ENCODE measurements around the gene WNT7B.

Gene WNT7B

DNA sequence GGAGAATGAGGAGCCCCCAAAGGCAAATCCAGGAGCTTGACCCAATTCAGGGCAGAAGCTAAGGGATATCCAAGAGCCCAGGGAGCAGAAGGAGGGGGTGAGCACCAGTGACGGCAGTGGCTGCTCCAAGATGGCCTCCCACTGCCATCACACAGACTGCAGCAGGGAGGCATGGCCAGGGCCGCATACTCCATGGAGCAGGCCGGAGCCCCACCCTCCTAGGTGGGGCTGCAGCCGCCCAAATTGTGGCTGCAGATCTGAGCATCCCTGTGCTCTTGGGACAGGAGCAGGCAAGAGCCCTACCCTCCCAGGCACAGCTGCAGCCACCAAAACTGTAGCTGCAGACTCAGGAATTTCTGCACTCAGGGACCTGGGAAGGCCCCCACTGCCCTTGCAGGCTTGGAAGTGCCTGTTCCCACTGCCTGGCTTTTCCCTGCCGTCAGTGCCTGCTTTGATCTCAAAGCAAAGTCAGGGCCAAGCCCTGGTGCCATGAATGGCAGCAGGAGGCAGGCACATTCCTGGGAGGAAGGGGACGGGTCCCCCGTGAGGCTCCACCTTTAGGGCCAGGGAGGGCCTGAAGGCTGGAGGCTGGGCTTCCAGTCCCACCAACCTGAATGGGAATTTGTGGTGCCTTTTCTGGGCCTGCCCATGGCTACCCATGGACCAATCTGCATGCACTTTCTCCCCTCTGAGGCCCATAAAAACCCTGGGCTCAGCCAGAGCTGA lies 10.3 kb upstream of the WNT7B start:
- TF ChIP-seq, protein P1, sequence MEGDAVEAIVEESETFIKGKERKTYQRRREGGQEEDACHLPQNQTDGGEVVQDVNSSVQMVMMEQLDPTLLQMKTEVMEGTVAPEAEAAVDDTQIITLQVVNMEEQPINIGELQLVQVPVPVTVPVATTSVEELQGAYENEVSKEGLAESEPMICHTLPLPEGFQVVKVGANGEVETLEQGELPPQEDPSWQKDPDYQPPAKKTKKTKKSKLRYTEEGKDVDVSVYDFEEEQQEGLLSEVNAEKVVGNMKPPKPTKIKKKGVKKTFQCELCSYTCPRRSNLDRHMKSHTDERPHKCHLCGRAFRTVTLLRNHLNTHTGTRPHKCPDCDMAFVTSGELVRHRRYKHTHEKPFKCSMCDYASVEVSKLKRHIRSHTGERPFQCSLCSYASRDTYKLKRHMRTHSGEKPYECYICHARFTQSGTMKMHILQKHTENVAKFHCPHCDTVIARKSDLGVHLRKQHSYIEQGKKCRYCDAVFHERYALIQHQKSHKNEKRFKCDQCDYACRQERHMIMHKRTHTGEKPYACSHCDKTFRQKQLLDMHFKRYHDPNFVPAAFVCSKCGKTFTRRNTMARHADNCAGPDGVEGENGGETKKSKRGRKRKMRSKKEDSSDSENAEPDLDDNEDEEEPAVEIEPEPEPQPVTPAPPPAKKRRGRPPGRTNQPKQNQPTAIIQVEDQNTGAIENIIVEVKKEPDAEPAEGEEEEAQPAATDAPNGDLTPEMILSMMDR (IDR thresholded peaks at IDR 0.05), result no peak
- peaks cover 17% of the 10 kb centered on the region for H3K4me1 Mint-ChIP-seq
- H3K9me3 Mint-ChIP-seq, result peaks cover 10% of the 10 kb centered on the region
- DNase-seq, result no peak
- H3K27me3 Mint-ChIP-seq (ENCODE audit: low read depth, poor library complexity), result peaks cover 18% of the 10 kb centered on the region
- no peaks in the 10 kb centered on the region for H3K36me3 Mint-ChIP-seq (ENCODE audit: low read depth)
- H3K4me3 Mint-ChIP-seq, result no peak overlapping the region
- no peak overlapping the region for H3K27ac Mint-ChIP-seq

- TF ChIP-seq, protein P1 (IDR thresholded peaks at IDR 0.05), result no peak
- Mint-ChIP-seq H3K4me3 (no peak overlapping the region), H3K9me3 (peaks cover 10% of the 10 kb centered on the region), H3K4me1 (peaks cover 17% of the 10 kb centered on the region), H3K27me3 (ENCODE audit: low read depth, poor library complexity) (peaks cover 12% of the 10 kb centered on the region), H3K27ac (no peak overlapping the region), H3K36me3 (ENCODE audit: low read depth) (no peaks in the 10 kb centered on the region)
- DNase-seq, result no peak
These were observed 7.5 kb upstream of the WNT7B start for GRCh38 chr22:45984316-45984916.

- TF ChIP-seq, protein P1 (IDR thresholded peaks at IDR 0.05), result no peak
- peaks cover 17% of the 10 kb centered on the region for H3K4me1 Mint-ChIP-seq
- peaks cover 12% of the 10 kb centered on the region for H3K27me3 Mint-ChIP-seq (ENCODE audit: low read depth, poor library complexity)
- H3K9me3 Mint-ChIP-seq, result peaks cover 10% of the 10 kb centered on the region
- DNase-seq, result no peak
- no peak overlapping the region for H3K4me3 Mint-ChIP-seq
- H3K36me3 Mint-ChIP-seq (ENCODE audit: low read depth), result no peaks in the 10 kb centered on the region
- H3K27ac Mint-ChIP-seq, result no peak overlapping the region
These were observed 6.8 kb upstream of the WNT7B start for GRCh38 chr22:45983797-45984196.

GRCh38 chr22:45980761-45981160 lies 3.8 kb upstream of the WNT7B start:
- no peak overlapping the region for H3K4me3 Mint-ChIP-seq
- no peak overlapping the region for H3K27ac Mint-ChIP-seq
- H3K4me1 Mint-ChIP-seq, result no peaks in the 10 kb centered on the region
- H3K27me3 Mint-ChIP-seq (ENCODE audit: low read depth, poor library complexity), result peaks cover 34% of the 10 kb centered on the region
- H3K36me3 Mint-ChIP-seq (ENCODE audit: low read depth), result no peaks in the 10 kb centered on the region
- DNase-seq, result no peak
- TF ChIP-seq, protein P1 (IDR thresholded peaks at IDR 0.05), result no peak
- H3K9me3 Mint-ChIP-seq, result peaks cover 8% of the 10 kb centered on the region

DNA sequence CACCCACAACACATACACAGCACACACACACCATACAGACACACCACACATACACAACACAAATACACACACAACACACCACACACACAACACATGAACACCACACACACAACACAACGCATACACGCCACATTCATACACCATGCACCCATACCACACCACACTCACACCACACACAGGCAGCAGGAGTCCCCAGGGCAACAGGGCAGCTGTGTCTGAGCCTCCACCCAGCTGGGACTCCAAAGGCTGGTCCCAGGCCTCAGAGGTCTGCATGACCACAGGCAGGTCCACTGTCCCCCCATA lies 3.3 kb upstream of the WNT7B start:
- peaks cover 5% of the 10 kb centered on the region for H3K9me3 Mint-ChIP-seq
- peaks cover 38% of the 10 kb centered on the region for H3K27me3 Mint-ChIP-seq (ENCODE audit: low read depth, poor library complexity)
- H3K36me3 Mint-ChIP-seq (ENCODE audit: low read depth), result no peaks in the 10 kb centered on the region
- no peaks in the 10 kb centered on the region for H3K4me1 Mint-ChIP-seq
- TF ChIP-seq, protein P1 (IDR thresholded peaks at IDR 0.05), result no peak
- no peak for DNase-seq
- no peak overlapping the region for H3K27ac Mint-ChIP-seq
- no peak overlapping the region for H3K4me3 Mint-ChIP-seq

- H3K27me3 Mint-ChIP-seq (ENCODE audit: low read depth, poor library complexity), result peaks cover 46% of the 10 kb centered on the region
- TF ChIP-seq, protein P1 (IDR thresholded peaks at IDR 0.05), result no peak
- H3K36me3 Mint-ChIP-seq (ENCODE audit: low read depth), result no peaks in the 10 kb centered on the region
- H3K9me3 Mint-ChIP-seq, result no peaks in the 10 kb centered on the region
- peaks cover 5% of the 10 kb centered on the region for H3K4me1 Mint-ChIP-seq
- peak overlapping the region; percentile 43 for H3K4me3 Mint-ChIP-seq
- DNase-seq, result no peak
- no peak overlapping the region for H3K27ac Mint-ChIP-seq
These were observed 1.3 kb upstream of the WNT7B start for GRCh38 chr22:45978275-45978713.

Data from nephron progenitor cell (in vitro differentiated cells).